Dendritic cell treated with granulocyte-macrophage colony-stimulating factor and Interleukin-4, amounts not matched to agents 40 ng/mL and 50 ng/mL, for 4 days (primary cell): ENCODE data around the gene TECPR2.

ENCODE experiments used
- H3K27ac Mint-ChIP-seq: one replicate; pipeline ENCODE4 v1.8.0; 2022; ENCODE audit warnings: mild to moderate bottlenecking, mixed read lengths
- H3K27me3 Mint-ChIP-seq: one replicate; pipeline ENCODE4 v1.8.0; 2022; ENCODE audit warnings: mild to moderate bottlenecking, mixed read lengths
- H3K36me3 Mint-ChIP-seq: one replicate; pipeline ENCODE4 v1.8.0; 2022; ENCODE audit warnings: low read depth, mixed read lengths
- H3K4me1 Mint-ChIP-seq: one replicate; pipeline ENCODE4 v1.8.0; 2022; ENCODE audit warnings: low read depth, mixed read lengths
- H3K4me3 Mint-ChIP-seq: one replicate; pipeline ENCODE4 v1.8.0; 2022; ENCODE audit warnings: mild to moderate bottlenecking, moderate library complexity, mixed read lengths
- H3K9me3 Mint-ChIP-seq: one replicate; pipeline ENCODE4 v1.8.0; 2022; ENCODE audit warnings: mixed read lengths
- intact Hi-C: fragments of 100-400 bp; cut with micrococcal nuclease; formaldehyde crosslinking; loops from one replicate; pipeline ENCODE4 v1.15.0; 2022

Gene TECPR2

DNA sequence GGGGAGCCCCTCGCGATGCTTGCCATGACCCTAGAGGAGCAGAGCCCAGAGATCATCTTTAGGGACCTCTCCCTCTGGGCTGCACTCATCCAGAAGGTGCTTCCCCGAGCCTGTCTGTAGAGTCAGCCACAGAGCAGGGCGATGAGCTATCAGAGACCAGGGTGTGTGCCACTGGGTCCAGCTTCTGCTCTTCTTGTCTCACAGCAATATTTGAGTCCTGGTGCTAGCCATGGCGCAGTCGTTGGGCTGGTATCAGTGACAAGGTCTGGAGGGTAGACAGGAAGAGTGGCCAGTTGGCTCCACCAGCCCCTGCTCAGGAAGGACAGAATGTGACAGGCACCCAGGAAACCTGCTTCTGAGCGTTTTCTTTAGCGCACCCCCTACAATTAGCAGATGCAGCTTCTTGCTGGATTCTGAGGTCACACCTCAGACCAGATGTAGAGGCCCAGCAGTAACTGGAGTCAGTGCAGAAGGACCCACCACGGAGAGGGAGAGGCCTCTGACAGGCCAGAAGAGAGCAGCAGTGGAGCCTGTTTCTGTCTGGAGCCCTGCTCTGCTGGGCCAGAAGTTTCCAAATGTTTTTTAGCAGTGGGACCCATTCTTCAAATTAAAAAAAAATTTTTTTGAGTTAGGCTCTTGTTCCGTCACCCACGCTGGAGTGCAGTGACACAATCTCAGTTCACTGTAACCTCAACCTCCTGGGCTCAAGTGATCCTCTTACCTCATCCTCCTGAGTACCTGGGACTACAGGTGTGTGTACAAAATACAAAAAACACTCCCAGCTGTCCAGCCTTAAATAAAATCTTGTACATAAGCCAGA, 123.2 kb downstream of the TECPR2 start:
- Mint-ChIP-seq H3K27me3 (no peaks in the 10 kb centered on the region), H3K27ac (no peak overlapping the region), H3K36me3 (peaks cover 36% of the 10 kb centered on the region), H3K4me3 (no peak overlapping the region), H3K4me1 (no peaks in the 10 kb centered on the region), H3K9me3 (peaks cover 8% of the 10 kb centered on the region)
- intact Hi-C loops = no loop called here

GRCh38 chr14:102486513-102487203, 123.9 kb downstream of the TECPR2 start:
- intact Hi-C loops = no loop called here
- Mint-ChIP-seq H3K36me3 (peaks cover 36% of the 10 kb centered on the region), H3K4me3 (no peak overlapping the region), H3K27ac (no peak overlapping the region), H3K27me3 (no peaks in the 10 kb centered on the region), H3K9me3 (peaks cover 8% of the 10 kb centered on the region), H3K4me1 (no peaks in the 10 kb centered on the region)

- H3K4me3 Mint-ChIP-seq = no peak overlapping the region
- H3K27ac Mint-ChIP-seq = no peak overlapping the region
- H3K27me3 Mint-ChIP-seq = no peaks in the 10 kb centered on the region
- peaks cover 34% of the 10 kb centered on the region for H3K36me3 Mint-ChIP-seq
- H3K9me3 Mint-ChIP-seq = peaks cover 6% of the 10 kb centered on the region
- H3K4me1 Mint-ChIP-seq = no peaks in the 10 kb centered on the region
- intact Hi-C loops = no loop called here
Measured at GRCh38 chr14:102487204-102487577, 124.5 kb downstream of the TECPR2 start.

GRCh38 chr14:102490456-102490855, 127.7 kb downstream of the TECPR2 start:
- no peaks in the 10 kb centered on the region for H3K27me3 Mint-ChIP-seq
- no peak overlapping the region for H3K4me3 Mint-ChIP-seq
- peaks cover 29% of the 10 kb centered on the region for H3K36me3 Mint-ChIP-seq
- intact Hi-C loops = no loop called here
- no peak overlapping the region for H3K27ac Mint-ChIP-seq
- no peaks in the 10 kb centered on the region for H3K4me1 Mint-ChIP-seq
- no peaks in the 10 kb centered on the region for H3K9me3 Mint-ChIP-seq

GRCh38 chr14:102491366-102491765, 128.6 kb downstream of the TECPR2 start:
- Mint-ChIP-seq H3K36me3 (peaks cover 30% of the 10 kb centered on the region), H3K4me3 (no peak overlapping the region), H3K9me3 (no peaks in the 10 kb centered on the region), H3K27me3 (no peaks in the 10 kb centered on the region), H3K4me1 (no peaks in the 10 kb centered on the region), H3K27ac (no peak overlapping the region)
- intact Hi-C loops = no loop called here

DNA sequence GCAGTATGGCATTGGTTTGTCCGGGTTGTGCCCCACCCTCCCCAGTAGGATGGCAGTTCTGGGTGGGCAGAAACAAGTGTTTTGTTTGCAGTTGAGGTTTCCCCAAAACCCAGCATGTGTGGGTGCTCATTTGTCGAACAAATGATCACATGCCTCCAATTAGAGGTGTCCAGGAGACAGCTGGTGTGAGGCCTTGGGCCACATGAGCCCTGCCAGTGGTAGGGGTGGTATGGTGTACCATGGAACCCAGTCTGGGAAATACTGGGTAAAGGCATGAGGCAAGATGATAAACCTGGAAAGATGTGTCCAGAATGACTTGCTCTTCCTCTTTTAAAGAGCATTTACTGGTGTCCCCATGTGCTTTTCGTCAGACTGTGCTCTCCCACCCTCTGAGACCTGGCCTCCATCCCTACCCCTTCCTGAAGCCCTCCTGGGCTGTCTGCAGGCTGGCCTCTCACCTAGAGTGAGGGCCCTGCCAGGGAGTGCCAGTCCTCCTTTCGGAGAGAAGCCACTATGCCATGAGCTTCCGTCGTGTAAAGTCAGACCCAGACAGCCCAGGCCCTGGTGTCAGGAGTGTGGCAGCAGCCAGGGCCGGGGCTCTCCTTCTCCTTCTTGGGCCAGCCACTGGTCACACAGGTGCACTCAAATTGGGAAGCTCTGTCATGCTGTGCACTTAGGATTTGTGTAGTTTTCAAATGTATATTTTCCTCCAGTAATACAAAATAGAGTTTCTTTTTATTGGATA, 129.2 kb downstream of the TECPR2 start:
- H3K27me3 Mint-ChIP-seq = no peaks in the 10 kb centered on the region
- intact Hi-C loops = no loop called here

DNA sequence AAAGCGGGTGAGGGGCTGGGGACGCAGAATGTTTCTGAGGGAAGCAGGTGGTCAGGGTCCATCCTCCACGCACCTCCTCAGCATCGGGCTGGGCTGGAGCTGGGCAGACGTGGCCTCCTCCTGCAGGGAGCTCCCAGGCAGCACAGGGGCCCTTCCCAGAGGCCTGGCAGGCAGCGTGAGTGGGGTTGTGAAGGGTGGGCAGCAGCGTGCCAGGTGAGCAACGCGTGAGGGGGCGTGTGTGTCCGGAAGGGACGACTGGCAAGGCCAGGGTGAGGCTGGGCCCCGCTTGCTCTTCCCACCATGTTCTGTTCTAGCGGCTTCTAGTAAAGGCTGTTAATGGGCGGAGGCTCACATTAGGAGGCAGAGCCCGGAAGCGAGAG, 129.8 kb downstream of the TECPR2 start:
- no peaks in the 10 kb centered on the region for H3K27me3 Mint-ChIP-seq
- peaks cover 35% of the 10 kb centered on the region for H3K36me3 Mint-ChIP-seq
- H3K27ac Mint-ChIP-seq = no peak overlapping the region
- no peak overlapping the region for H3K4me3 Mint-ChIP-seq
- no peaks in the 10 kb centered on the region for H3K4me1 Mint-ChIP-seq
- intact Hi-C loops = no loop called here
- no peaks in the 10 kb centered on the region for H3K9me3 Mint-ChIP-seq

More for the DNA sequence above, 129.2 kb downstream of the TECPR2 start:
- peaks cover 30% of the 10 kb centered on the region for H3K36me3 Mint-ChIP-seq
- no peaks in the 10 kb centered on the region for H3K4me1 Mint-ChIP-seq
- H3K27ac Mint-ChIP-seq = no peak overlapping the region
- no peaks in the 10 kb centered on the region for H3K9me3 Mint-ChIP-seq
- H3K4me3 Mint-ChIP-seq = no peak overlapping the region

DNA sequence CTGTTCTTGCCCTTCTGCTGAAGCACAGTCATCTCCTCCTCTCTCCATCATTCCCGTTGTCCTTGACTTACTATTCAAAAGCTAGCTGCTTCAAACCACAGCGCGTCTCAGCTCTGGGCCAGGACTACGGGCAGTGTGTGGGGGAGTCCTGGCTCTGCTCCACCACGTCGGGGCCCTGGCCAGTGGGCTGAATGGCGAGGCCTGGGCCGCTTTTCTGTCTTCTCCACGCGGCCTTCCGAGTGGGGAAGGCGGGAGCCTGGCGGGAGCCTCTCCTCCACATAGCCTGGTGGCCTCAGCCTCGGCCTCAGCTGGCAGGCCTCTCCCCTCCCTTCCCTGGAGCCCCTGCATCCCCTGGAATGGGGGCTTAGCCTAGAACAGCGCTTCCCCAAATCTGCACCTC, 130.4 kb downstream of the TECPR2 start:
- no peaks in the 10 kb centered on the region for H3K4me1 Mint-ChIP-seq
- no peak overlapping the region for H3K27ac Mint-ChIP-seq
- H3K4me3 Mint-ChIP-seq = no peak overlapping the region
- intact Hi-C loops = no loop called here
- H3K9me3 Mint-ChIP-seq = no peaks in the 10 kb centered on the region
- peaks cover 40% of the 10 kb centered on the region for H3K36me3 Mint-ChIP-seq
- H3K27me3 Mint-ChIP-seq = no peaks in the 10 kb centered on the region

- Mint-ChIP-seq H3K27me3 (no peaks in the 10 kb centered on the region), H3K9me3 (no peaks in the 10 kb centered on the region), H3K27ac (no peak overlapping the region), H3K36me3 (peaks cover 45% of the 10 kb centered on the region), H3K4me3 (no peak overlapping the region), H3K4me1 (no peaks in the 10 kb centered on the region)
- intact Hi-C loops = no loop called here
Measured at GRCh38 chr14:102493585-102493984, 130.8 kb downstream of the TECPR2 start.

- Mint-ChIP-seq H3K27me3 (no peaks in the 10 kb centered on the region), H3K4me1 (peaks cover 14% of the 10 kb centered on the region), H3K4me3 (no peak overlapping the region), H3K9me3 (no peaks in the 10 kb centered on the region), H3K27ac (no peak overlapping the region), H3K36me3 (peaks cover 50% of the 10 kb centered on the region)
- intact Hi-C loops = no loop called here
Measured at GRCh38 chr14:102495491-102496330, 133.0 kb downstream of the TECPR2 start.

- Mint-ChIP-seq H3K27ac (no peak overlapping the region), H3K9me3 (no peaks in the 10 kb centered on the region), H3K36me3 (peaks cover 47% of the 10 kb centered on the region), H3K4me3 (no peak overlapping the region), H3K4me1 (peaks cover 17% of the 10 kb centered on the region), H3K27me3 (no peaks in the 10 kb centered on the region)
- intact Hi-C loops = no loop called here
Measured at GRCh38 chr14:102496331-102496691, 133.6 kb downstream of the TECPR2 start.

DNA sequence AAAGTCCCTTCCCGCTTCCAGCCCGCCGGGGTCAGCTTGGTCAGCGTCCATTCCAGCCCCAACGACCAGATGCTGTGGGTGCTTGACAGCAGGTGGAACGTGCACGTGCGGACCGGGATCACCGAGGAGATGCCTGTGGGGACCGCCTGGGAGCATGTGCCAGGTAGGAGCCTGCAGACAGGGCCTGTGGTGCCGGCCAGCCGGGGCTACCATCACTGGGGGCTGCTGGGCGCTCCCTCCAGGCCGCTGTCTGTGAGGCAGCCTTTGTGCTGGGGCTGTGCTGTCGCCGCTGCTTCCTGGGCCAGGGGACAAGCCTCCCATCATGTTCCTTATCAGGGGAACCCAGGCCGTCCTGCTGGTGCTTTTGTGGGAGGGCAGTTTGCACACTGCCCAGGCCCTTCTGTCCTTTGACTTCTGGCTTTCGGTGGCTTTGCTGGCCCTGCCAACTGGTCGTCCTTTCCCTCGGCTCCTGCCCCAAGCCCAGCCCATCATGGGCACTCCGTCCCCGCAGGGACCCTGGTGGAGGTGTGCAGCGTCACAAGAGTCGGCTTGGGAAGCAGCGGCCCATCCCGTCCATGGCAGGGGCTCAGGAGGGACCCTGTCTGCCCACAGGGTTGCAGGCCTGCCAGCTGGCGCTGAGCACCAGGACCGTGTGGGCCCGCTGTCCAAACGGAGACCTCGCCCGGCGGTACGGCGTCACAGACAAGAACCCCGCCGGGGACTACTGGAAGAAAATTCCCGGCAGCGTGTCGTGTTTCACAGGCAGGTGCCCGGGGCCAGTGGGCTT, 134.4 kb downstream of the TECPR2 start:
- no peaks in the 10 kb centered on the region for H3K27me3 Mint-ChIP-seq
- no peak overlapping the region for H3K4me3 Mint-ChIP-seq
- intact Hi-C loops = no loop called here
- H3K27ac Mint-ChIP-seq = peak overlapping the region; percentile 27
- no peaks in the 10 kb centered on the region for H3K9me3 Mint-ChIP-seq
- peaks cover 17% of the 10 kb centered on the region for H3K4me1 Mint-ChIP-seq
- peaks cover 47% of the 10 kb centered on the region for H3K36me3 Mint-ChIP-seq
